Suprapubic skin (tissue), 4 donors: ENCODE results near the gene CADM3. TPM values are rescaled to one million over a fixed set of nuclear protein-coding genes. Genes with fewer than 3 reads are reported as not detected.
A peak's percentile ranks its signal among the peaks of the same experiment; 100 is the strongest.

Experiments used
- DNase-seq, 2 donors: peaks; one replicate each; pipeline ENCODE4 v3.0.0-alpha.2; 2019; ENCODE audit warnings: low spot score in 2 of 2
- H3K27ac ChIP-seq: fragments of 200-600 bp; sonication (generic); one replicate; pipeline ENCODE4 v1.5.1; 2019
- H3K27me3 ChIP-seq: fragments of 200-600 bp; sonication (generic); one replicate; pipeline ENCODE4 v1.5.1; 2019
- H3K36me3 ChIP-seq: fragments of 200-600 bp; sonication (generic); one replicate; pipeline ENCODE4 v1.5.1; 2019
- H3K4me1 ChIP-seq: fragments of 200-600 bp; sonication (generic); one replicate; pipeline ENCODE4 v1.5.1; 2019
- H3K4me3 ChIP-seq: fragments of 200-600 bp; sonication (generic); one replicate; pipeline ENCODE4 v1.5.1; 2019; ENCODE audit warnings: mild to moderate bottlenecking
- H3K9me3 ChIP-seq: fragments of 200-600 bp; sonication (generic); one replicate; pipeline ENCODE4 v1.5.1; 2019
- EP300 ChIP-seq: sonication (generic); formaldehyde crosslinking; IDR thresholded peaks from one replicate; pipeline ENCODE4 v1.6.1; 2017; ENCODE audit warnings: antibody characterized with exemption
- POLR2A ChIP-seq, 2 donors: fragments of 450-650 bp; IDR thresholded peaks; one replicate each; pipeline ENCODE4 v1.6.1; 2017; ENCODE audit warnings: antibody characterized with exemption in 2 of 2, mild to moderate bottlenecking in 2 of 2, moderate library complexity in 2 of 2
- POLR2AphosphoS5 ChIP-seq, 3 donors: sonication (generic); formaldehyde crosslinking; IDR thresholded peaks; one replicate each; pipeline ENCODE4 v1.6.1; 2017; ENCODE audit warnings: antibody characterized with exemption in 3 of 3
- WGBS: methylation state at CpG from one replicate; pipeline ENCODE4 v1.1.5; 2018; 5-methylcytosine and 5-hydroxymethylcytosine counted together
- total RNA-seq, 4 donors: library from RNA; depleted of rRNA; stranded (reverse); fragments of >200 nt; gene quantifications; one replicate each; pipeline ENCODE4 v1.1.0, GENCODE V29; 2016
- TF ChIP-seq, protein P1 (sequence below), 2 donors: fragments of 200-600 bp in 1 of 2; fragments of 450-650 bp in 1 of 2; sonication (generic) in 1 of 2; IDR thresholded peaks; one replicate each; pipeline ENCODE4 v1.5.1; 2016 to 2019; ENCODE audit warnings: antibody characterized with exemption in 2 of 2, mild to moderate bottlenecking in 1 of 2, moderate library complexity in 1 of 2

CADM3 gene
- total RNA-seq, 4 donors from 2014 or later, result 4.3 to 9.8 (median 7.9) TPM

DNA sequence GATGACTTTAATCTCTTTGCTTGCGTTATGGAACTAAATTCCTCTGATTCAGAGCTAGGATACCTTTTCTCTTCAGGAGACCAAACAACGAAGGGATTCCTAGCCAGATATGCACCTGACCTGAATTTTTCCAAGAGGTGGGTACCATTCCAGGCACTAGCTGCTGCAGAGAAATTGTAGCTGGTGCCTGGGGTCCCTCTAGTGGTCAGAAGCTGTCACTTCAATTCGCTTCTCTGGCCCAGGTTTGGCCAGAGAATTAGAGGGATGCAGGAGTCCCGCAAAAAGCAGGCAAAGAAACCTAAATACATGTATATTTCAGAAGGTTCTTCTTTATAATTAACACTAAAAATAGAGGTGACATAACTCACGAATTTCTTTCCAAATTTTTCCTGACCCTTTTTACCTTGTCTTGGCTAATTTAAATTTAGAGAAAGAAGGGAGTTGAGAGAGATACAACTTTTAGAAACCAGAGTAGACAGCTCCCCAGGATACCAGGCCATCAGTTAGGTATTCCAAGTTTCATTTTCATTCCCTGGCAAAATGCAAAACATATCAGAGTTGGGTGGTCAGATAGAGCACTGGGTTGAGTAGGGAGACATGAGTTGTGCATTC, 42.8 kb downstream of the CADM3 start:
- H3K4me1 ChIP-seq, result no peaks in the 10 kb centered on the region
- WGBS, result 6% methylated on average over 5 of the region's 5 CpGs
- no peak for TF ChIP-seq EP300
- TF ChIP-seq, protein P1, sequence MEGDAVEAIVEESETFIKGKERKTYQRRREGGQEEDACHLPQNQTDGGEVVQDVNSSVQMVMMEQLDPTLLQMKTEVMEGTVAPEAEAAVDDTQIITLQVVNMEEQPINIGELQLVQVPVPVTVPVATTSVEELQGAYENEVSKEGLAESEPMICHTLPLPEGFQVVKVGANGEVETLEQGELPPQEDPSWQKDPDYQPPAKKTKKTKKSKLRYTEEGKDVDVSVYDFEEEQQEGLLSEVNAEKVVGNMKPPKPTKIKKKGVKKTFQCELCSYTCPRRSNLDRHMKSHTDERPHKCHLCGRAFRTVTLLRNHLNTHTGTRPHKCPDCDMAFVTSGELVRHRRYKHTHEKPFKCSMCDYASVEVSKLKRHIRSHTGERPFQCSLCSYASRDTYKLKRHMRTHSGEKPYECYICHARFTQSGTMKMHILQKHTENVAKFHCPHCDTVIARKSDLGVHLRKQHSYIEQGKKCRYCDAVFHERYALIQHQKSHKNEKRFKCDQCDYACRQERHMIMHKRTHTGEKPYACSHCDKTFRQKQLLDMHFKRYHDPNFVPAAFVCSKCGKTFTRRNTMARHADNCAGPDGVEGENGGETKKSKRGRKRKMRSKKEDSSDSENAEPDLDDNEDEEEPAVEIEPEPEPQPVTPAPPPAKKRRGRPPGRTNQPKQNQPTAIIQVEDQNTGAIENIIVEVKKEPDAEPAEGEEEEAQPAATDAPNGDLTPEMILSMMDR (IDR thresholded peaks at IDR 0.05), result peak; percentile 67 to 88
- no peak overlapping the region for H3K4me3 ChIP-seq
- H3K27ac ChIP-seq, result no peak overlapping the region
- no peak for DNase-seq
- no peaks in the 10 kb centered on the region for H3K36me3 ChIP-seq
- no peaks in the 10 kb centered on the region for H3K9me3 ChIP-seq
- peaks cover 21% of the 10 kb centered on the region for H3K27me3 ChIP-seq

DNA sequence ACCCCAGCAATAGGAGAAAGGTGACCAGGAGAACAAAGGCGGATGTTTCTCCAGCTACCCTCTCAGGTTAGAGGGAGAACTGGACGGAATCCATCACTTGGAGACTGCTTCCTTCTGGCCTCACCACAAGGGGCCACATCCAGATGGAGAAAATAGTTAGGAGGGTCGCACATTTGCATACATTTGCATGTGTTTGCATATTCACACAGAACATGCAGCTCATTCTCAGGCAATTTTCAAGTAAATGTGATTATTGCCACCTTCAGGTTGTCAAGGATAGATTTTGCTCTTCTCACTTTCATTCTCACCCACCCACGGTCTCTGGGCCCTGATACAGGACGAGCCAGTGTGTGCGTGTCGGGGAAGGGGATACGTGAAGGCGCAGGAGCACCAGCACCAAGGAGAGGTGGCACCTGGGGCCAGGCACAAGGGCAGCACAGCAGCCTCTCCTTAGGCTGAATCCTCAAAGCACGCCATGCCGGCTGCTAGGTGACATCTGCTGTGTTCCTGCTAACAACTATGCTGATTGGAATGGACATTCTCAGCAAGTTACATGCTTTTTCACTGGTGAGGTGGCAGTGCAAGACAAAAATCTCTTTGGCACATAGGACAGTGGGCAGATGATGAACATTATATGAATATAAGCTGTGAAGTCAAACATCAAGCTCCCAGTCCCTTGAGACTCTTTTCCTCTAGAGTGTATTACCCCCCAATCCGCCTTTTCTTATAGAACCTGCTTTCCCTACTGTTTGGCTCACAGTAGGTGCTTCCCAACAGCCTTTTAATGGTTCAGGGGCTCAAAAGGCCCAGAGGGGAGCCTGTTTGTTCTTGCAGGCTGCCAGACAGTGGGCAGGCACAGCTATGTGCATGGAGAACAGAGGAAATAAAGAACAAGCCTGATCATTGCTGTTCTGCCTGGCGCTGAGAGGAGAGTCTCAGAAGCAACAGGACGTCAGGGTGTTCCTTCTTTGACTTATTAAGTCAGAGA, 47.5 kb downstream of the CADM3 start:
- H3K27me3 ChIP-seq, result no peaks in the 10 kb centered on the region
- 80% methylated on average over 14 of the region's 14 CpGs for WGBS
- no peak for DNase-seq
- no peak overlapping the region for H3K4me3 ChIP-seq
- H3K9me3 ChIP-seq, result no peaks in the 10 kb centered on the region
- H3K36me3 ChIP-seq, result no peaks in the 10 kb centered on the region
- no peak overlapping the region for H3K27ac ChIP-seq
- H3K4me1 ChIP-seq, result no peaks in the 10 kb centered on the region
- TF ChIP-seq EP300 (no peak), POLR2AphosphoS5 (IDR thresholded peaks at IDR 0.05) (no peak), POLR2A (IDR thresholded peaks at IDR 0.05) (no peak)
- TF ChIP-seq, protein P1 (IDR thresholded peaks at IDR 0.05), result no peak

DNA sequence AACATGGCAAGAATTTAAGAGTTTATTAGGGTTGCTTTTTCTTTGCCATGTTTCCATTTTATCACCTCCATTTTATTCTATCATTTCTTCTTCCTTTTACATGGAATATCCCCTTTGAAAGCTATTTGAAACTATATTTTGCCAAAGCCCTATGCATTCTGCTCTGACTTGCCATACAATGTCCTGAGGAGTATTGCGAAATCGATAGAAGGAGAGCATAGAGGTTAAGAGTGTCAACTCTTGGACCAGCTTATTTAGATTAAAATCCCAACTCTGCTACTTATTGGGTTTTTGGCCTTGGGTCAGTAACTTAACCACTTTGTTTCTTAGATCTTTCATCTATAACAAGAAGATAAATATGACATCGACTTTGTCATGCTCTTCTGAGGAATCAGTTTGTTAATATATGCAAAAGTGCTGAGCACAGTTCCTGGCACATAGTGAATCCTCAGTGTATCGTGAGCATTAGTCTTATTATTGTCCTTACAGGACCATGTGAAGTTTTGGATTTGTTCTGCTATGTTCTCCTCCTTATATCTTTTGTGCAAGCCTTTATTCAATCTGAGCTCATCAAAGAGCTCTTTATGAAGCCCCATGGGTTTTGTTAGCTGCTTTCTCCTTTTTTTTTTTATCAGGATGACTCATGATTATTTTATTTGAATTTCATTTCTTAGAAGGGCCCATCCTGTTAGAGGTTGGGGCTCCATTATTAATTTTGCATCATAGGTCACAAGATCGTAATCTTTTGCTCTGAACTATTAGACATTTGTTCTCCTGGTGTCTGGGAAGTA, 50.9 kb downstream of the CADM3 start:
- WGBS, result 79% methylated on average over 5 of the region's 5 CpGs
- H3K4me1 ChIP-seq, result no peaks in the 10 kb centered on the region
- TF ChIP-seq EP300 (no peak), POLR2AphosphoS5 (IDR thresholded peaks at IDR 0.05) (no peak), POLR2A (IDR thresholded peaks at IDR 0.05) (no peak)
- TF ChIP-seq, protein P1 (IDR thresholded peaks at IDR 0.05), result no peak
- H3K27ac ChIP-seq, result no peak overlapping the region
- DNase-seq, result no peak
- H3K27me3 ChIP-seq, result peaks cover 4% of the 10 kb centered on the region
- no peaks in the 10 kb centered on the region for H3K9me3 ChIP-seq
- no peaks in the 10 kb centered on the region for H3K36me3 ChIP-seq
- no peak overlapping the region for H3K4me3 ChIP-seq

DNA sequence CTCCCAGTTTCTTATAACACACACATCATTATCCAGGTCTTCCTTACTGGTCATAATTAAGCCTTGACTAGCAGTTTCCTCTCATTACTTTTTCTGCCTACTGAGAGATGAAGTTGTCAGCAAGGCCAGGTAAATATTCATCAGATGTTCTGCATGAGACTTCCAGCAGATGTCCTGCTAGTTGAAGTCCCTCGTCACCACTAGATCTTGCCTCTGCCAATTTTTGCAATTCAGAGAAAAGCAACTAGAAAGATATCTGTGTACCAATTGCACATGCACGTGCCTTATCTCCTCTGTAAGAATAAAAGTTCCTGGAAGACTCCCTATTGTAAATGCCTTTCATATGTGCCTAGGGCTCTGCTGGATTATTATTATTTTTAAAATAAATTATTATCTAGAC, 51.6 kb downstream of the CADM3 start:
- Histone ChIP-seq H3K27ac (no peak overlapping the region), H3K4me1 (no peaks in the 10 kb centered on the region), H3K4me3 (no peak overlapping the region), H3K36me3 (no peaks in the 10 kb centered on the region), H3K9me3 (no peaks in the 10 kb centered on the region), H3K27me3 (peaks cover 4% of the 10 kb centered on the region)
- no peak for DNase-seq
- WGBS, result 57% methylated on average over 2 of the region's 2 CpGs
- TF ChIP-seq POLR2AphosphoS5 (IDR thresholded peaks at IDR 0.05), result no peak
- no peak for TF ChIP-seq EP300
- no peak for TF ChIP-seq POLR2A (IDR thresholded peaks at IDR 0.05)
- TF ChIP-seq, protein P1 (IDR thresholded peaks at IDR 0.05), result no peak
